GM10266 (cell line): Measurements from ENCODE around the gene CCDC73.

Experiments
- DNase-seq: peaks from one replicate; pipeline ENCODE4 v3.0.0; 2012; ENCODE audit errors: extremely low spot score
- CTCF ChIP-seq: IDR thresholded peaks from 2 replicates; pipeline ENCODE4 v1.5.1; 2012; ENCODE audit warnings: mild to moderate bottlenecking, low read depth; ENCODE audit not compliant: control insufficient read depth, insufficient read depth; ENCODE audit errors: missing control alignments

The CCDC73 gene

GRCh38 chr11:32574421-32574820 lies 220.0 kb downstream of the CCDC73 start:
- TF ChIP-seq CTCF = no peak
- DNase-seq = no peak

DNA sequence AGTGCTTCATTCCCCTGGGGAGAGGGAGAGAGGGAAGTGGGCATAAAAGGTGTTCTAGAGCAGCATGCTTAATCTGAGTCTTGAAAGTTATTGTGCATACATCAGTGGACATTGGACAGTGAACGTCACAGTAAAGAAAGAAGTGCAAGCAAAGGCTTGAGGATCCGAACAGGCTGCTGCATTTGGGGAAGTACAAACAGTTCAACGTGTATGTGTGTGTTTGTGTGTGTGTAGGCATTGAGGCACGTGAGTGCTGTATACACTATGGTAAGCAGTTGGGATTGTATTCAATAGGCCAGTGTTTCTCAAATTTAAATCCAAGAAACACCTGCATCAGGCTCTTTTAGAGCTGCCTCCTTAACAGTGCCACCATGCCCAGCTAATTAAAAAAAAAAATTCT lies 221.2 kb downstream of the CCDC73 start:
- DNase-seq = no peak

DNA sequence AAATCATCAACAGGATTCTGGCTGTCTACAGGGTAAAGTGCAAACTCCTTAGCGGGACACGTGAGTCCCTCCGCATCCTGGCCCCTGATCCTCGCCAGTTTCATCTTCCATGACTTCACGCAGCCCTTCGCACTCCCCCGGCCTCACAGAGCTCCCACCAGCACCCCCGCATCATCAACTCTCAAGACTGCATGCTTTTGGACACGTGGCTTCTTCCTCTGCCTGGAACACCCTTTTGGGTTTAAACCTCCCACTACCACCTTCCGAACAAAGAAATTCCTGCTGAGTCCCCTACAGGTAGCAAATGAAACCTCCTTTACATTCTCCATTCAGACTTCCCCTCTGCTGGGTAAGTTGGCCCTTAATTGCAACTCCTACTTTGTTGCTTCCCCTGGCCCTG lies 223.4 kb downstream of the CCDC73 start:
- no peak for TF ChIP-seq CTCF

More for the DNA sequence above, 221.2 kb downstream of the CCDC73 start:
- no peak for TF ChIP-seq CTCF

GRCh38 chr11:32569313-32569881 lies 225.1 kb downstream of the CCDC73 start:
- DNase-seq = no peak
- no peak for TF ChIP-seq CTCF

More for the DNA sequence above, 223.4 kb downstream of the CCDC73 start:
- DNase-seq = no peak

GRCh38 chr11:32567154-32567553 lies 227.3 kb downstream of the CCDC73 start:
- TF ChIP-seq CTCF = no peak
- no peak for DNase-seq

DNA sequence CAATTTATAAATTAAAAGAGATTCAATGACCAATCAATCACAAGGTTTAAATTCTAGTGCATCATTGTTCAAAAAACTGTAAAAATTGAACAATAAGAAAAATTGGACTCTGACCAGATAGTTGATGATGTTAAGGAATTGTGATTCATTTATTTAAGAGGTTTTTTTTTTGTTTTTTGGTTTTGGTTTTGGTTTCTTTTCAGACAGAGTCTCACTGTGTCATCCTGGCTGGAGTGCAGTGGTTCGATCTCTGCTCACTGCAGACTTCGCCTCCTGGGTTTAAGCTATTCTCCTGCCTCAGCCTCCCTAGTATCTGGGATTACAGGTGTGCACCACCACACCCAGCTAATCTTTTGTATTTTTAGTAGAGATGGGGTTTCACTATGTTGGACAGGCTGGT lies 227.9 kb downstream of the CCDC73 start:
- TF ChIP-seq CTCF = no peak
- DNase-seq = no peak

DNA sequence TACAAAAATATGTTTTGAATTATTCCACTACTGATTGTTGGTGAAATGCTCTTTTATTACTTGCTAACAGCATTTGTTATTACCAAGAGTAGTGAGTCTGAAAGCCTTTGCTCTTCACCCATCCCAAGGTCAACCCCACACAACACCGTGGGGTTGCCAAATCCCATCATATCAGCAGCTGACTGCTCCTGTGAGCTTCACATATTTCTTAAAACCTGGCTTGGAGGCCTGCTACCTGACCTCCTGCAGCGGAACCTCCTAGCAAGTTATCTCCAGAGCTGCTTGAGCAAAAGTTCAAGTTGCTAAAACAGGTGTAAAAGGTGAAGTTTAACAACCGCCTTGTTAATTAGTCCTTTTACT lies 230.9 kb downstream of the CCDC73 start:
- no peak for DNase-seq
- TF ChIP-seq CTCF = no peak
